HG02571 (cell line): ENCODE measurements around the gene STXBP1.

Experiments used
- ATAC-seq: cut with Tn5 transposase; IDR thresholded peaks from one replicate; pipeline ENCODE4 v1.9.1; 2021; ENCODE audit warnings: mild to moderate bottlenecking, moderate library complexity; ENCODE audit not compliant: unreplicated experiment

Gene STXBP1

GRCh38 chr9:127651697-127652610 is 39.9 kb downstream of the STXBP1 start:
- ATAC-seq: no peak

DNA sequence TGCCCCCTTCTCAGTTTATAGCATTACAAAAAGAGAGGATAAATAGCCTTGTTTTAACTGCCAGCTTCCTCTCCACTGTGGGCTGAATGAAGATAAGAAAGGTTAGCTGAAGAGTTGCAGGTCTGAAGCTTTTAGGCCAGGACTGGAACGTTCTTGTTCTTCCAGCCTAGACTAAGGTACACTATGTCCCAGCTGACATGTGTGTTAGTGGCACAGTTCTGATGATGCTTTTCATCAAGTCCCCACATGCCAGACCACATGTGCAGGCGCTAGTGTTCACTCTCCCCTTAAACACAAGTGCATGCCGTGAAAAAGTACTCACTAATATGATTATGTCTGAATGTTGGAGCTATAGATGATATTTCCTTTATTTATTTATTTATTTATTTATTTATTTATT is 40.7 kb downstream of the STXBP1 start:
- ATAC-seq: no peak

GRCh38 chr9:127654619-127655018 is 42.5 kb downstream of the STXBP1 start:
- no peak for ATAC-seq

GRCh38 chr9:127658428-127658827 is 46.4 kb downstream of the STXBP1 start:
- no peak for ATAC-seq

GRCh38 chr9:127660886-127661741 is 49.0 kb downstream of the STXBP1 start:
- ATAC-seq: no peak

DNA sequence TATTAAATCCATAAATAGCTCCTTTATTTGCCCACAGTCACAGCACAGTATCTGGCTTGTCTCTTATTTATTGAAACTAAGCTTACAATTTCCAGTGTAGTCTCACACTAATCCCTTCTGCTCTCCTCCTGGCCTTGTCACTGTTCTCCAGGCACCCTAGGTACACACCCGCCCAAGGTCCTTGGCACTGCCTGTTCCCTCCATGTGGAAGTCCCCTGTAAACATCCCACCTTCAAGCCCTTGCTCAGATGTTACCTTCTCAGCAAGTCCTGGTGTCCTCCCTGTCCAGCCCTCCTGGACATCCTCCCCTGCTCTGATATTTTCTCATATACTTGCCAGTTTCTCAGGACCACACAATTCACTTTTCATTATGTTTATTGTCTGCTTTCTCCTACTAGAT is 50.5 kb downstream of the STXBP1 start:
- no peak for ATAC-seq

DNA sequence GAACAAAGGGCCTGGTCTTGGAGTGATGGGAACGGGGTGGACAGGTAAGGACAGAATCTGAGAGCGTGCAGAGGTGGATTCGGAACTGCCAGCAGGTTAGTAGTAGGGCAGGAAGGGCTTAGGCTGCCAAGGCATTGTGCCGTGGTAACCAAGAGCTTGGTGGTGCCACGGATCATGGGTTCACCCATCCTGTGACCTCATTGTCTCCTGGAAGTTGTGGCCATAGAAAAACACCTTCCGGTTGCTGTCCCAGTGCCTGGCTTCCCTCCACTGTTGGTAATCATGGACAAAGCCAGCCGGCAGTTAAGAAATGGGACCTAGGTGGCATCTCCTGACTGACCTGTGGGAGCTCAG is 52.2 kb downstream of the STXBP1 start:
- ATAC-seq: no peak

DNA sequence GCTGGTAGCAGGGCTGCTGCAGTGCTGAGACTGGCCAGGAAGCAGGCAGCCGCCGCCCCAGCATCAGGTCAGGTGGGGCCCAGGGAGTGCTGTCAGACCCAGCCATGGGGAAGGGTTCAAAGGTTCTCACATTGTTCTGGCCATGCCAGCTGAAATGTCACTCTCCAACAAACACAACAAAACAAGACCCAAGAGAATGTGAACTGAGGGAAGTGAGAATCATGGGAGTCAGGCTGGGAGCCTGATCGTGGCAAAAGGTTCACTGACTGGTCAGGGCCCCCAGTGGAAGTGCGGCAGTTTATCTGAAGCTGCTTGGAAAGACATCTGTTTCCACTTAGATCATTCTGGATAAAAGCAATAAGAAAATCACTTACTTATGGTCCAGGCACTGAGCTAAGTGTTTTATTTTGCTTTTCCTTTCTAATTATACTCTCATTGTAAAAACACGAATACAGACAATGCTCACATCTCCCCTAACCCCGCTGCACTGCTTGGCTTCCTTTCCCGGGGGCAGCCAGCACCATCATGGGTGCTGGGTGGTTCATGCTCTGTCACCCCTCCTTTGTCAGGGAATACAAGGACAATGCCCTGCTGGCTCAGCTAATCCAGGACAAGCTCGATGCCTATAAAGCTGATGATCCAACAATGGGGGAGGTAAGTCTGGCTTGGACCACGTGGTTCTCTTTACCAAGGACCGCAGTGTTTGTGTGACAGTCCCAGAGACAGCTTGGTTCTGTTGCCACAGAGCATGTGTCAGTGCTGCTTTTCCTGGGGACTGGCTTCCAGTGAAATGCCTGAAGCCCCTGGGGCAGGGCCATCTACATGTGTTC is 52.8 kb downstream of the STXBP1 start:
- no peak for ATAC-seq

DNA sequence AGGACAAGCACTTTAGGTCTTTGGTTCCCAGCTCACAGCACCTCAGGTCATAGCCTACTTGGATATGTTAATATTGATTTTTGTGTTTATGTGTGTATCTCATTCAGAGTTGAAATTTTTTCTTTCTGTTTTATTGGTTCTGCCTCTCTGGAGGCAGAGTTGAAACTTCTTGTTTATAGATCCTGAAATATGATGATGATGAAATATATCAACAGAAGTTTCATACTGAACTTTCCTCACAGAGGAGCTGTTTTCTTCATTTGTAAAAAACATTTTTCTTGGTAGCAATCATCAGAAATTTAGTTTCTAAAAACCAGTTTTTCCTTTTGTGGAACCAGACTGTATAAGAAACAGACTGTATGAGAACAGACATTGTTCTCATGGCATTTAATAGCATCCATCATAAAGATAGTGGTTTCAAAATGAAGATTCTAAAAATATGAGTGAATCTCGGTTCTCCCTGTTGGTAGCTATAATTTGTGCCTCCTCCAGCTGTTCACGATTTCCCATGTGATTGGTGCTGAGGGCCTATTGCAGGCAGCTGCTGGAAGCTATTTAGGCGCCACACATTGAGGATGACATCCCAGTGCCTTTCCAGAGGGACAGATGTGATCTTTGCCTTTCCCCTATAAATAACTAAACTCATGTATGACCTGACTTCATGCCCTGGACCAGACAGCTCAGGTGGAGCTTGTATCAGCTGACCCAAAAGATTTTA is 55.2 kb downstream of the STXBP1 start:
- no peak for ATAC-seq

- no peak for ATAC-seq
Observed at GRCh38 chr9:127667906-127668305, 55.8 kb downstream of the STXBP1 start.

DNA sequence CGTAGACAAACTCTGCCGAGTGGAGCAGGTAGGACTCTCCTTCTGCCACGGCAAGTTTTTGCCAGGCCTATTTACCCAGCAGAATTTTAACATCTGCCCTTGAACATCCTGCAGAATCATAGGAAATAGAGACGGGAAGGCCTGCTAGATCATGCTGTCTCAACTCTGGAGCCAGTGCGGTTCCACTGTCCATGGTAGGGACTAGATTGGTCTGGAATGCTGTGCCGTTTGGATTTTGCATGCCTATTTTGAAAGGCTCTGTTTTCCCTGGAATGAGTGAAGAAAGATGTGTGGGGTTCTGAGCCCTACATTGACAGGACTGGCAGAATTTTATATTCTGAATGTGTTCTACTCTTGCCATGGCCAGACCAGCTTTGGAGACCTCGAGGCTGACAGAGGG is 61.2 kb downstream of the STXBP1 start:
- ATAC-seq: no peak

GRCh38 chr9:127676638-127677037 is 64.6 kb downstream of the STXBP1 start:
- ATAC-seq: no peak

DNA sequence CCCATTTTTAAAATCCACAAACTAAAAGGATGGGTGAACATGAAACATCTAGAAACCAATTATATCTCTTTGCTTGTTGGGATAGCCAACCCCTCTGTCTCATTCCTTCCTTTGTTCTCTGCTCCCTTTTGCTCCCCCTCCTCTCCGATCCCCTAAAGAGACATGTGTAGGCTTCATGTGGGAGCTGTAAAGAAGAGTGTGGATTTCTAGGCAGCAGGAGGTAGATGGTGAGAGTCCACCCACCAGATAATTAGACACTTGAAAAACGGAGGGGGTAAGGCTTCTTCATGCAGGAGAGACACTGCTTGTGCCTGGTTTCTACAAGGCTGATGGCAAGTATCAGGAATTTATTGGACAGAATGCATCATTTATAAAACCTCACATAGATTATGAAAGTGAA is 67.4 kb downstream of the STXBP1 start:
- ATAC-seq: no peak

GRCh38 chr9:127680226-127680625 is 68.1 kb downstream of the STXBP1 start:
- ATAC-seq: no peak

DNA sequence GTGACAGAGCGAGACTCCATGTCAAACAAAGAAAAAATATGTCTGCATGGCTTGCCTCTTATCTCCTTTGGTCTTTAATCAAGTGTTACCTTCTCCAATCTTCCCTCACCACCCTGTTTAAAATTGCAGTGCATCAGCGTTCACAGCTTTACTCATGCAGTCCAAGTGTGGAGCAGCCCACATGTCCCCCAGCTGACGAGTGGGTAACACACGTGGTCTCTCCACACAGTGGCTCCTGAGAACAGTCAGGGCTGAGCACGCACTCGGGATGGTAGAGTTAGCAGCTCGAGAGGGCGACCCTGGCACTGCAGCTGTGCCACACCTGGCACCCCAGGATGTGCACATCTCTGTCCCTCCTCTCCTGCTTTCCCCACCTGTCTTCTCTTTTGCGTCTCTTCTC is 68.8 kb downstream of the STXBP1 start:
- no peak for ATAC-seq

DNA sequence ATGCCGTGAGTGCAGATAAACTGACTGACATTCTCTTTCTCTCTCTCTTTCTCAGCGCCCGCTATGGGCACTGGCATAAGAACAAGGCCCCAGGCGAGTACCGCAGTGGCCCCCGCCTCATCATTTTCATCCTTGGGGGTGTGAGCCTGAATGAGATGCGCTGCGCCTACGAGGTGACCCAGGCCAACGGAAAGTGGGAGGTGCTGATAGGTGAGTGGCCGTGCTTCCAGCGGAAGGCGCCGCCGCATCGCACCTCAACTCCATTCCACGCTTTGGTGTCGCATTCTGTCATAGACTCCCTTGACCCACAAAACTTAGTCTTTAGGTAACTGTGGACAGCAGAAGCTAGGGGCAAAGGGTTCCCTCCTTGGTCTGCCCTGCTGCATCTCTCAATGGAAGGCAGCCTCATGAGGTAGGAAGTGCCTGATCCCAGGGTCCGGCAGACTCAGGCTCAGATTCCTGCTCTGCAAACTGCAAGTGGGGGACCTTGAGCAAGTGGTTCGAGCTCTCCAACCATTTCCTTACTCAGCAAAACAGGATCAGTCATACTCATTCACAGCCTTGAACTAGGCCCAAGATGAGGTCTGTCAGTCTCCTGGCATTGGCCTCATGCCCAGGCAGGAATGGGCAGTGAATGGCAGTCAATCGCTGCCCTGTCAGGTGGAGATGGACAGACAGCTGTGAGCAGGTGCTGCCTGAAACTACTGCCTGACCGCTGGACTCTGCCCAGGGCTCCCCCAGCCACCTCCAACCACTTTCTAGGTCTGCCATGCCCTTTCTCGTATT is 70.5 kb downstream of the STXBP1 start:
- ATAC-seq: no peak

- no peak for ATAC-seq
Observed at GRCh38 chr9:127683723-127684122, 71.6 kb downstream of the STXBP1 start.

GRCh38 chr9:127684576-127684975 is 72.5 kb downstream of the STXBP1 start:
- no peak for ATAC-seq

- ATAC-seq: no peak
Observed at GRCh38 chr9:127686461-127687393, 74.7 kb downstream of the STXBP1 start.
